ENCODE results near the gene INPP5B.

GRCh38 chr1:37884145-37884544 is 62.7 kb downstream of the INPP5B start:
- no peak for TF ChIP-seq EZH2 (IDR thresholded peaks at IDR 0.05; ENCODE audit: insufficient read depth, poor library complexity, severe bottlenecking)
- no peak for TF ChIP-seq EZH2phosphoT487 (IDR thresholded peaks at IDR 0.05; ENCODE audit: insufficient read depth, low read depth)

Data from GM23248 (cell line).